ENCODE results near the gene MS4A4A. TPM values are rescaled to one million over a fixed set of nuclear protein-coding genes. Genes with fewer than 3 reads are reported as not detected.

The MS4A4A gene
- total and polyA plus RNA-seq, 8 donors = 7.4 to 93.6 (median 13.9) TPM

DNA sequence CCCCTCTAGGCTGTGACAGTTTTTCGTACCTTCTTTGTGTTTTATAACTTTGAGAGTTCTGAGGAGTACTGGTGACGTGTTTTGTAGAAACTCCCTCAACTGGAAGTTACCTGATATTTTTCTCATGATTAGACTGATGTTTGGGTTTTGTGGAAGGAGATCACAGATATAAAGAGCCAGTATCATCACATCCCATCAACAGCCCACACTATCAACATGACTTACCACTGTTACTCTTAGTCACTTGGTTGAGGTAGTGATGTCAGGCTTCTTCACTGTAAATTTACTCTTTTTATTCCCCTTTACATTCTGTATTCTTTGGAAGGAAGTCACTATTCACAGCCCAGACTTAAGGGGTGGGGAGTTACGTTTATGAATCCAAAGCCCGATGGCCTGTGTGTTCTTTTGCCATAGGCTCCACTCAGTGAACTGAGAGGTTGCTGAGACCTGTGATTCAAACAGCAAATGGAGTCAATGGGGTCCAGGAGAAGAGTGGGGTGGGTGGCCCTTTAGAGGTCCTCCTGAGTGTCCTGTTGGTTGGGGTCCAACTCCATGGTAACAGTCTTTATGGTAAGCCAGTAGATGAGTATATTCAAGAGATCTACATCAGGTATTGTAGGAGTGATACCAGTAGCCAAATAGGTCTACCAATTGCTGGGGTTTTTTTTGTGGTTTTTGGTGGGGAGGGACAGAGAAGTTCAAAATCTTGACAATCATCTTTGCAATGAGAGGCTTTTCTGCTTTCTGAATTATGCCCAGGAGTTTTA is 22.3 kb upstream of the MS4A4A start:
- Histone ChIP-seq H3K4me1 (peaks cover 0 to 6% of the 10 kb centered on the region in 2 donors), H3K4me3 (no peak overlapping the region), H3K9me3 (peaks cover 0 to 19% of the 10 kb centered on the region in 2 donors), H3K27me3 (no peaks in the 10 kb centered on the region), H3K36me3 (no peaks in the 10 kb centered on the region), H3K27ac (no peak overlapping the region)
- TF ChIP-seq, protein P1, sequence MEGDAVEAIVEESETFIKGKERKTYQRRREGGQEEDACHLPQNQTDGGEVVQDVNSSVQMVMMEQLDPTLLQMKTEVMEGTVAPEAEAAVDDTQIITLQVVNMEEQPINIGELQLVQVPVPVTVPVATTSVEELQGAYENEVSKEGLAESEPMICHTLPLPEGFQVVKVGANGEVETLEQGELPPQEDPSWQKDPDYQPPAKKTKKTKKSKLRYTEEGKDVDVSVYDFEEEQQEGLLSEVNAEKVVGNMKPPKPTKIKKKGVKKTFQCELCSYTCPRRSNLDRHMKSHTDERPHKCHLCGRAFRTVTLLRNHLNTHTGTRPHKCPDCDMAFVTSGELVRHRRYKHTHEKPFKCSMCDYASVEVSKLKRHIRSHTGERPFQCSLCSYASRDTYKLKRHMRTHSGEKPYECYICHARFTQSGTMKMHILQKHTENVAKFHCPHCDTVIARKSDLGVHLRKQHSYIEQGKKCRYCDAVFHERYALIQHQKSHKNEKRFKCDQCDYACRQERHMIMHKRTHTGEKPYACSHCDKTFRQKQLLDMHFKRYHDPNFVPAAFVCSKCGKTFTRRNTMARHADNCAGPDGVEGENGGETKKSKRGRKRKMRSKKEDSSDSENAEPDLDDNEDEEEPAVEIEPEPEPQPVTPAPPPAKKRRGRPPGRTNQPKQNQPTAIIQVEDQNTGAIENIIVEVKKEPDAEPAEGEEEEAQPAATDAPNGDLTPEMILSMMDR (IDR thresholded peaks at IDR 0.05) = no peak
- intact Hi-C loops (cut with DNase I) = no loop called here
- ATAC-seq (no peak), DNase-seq (no peak)

DNA sequence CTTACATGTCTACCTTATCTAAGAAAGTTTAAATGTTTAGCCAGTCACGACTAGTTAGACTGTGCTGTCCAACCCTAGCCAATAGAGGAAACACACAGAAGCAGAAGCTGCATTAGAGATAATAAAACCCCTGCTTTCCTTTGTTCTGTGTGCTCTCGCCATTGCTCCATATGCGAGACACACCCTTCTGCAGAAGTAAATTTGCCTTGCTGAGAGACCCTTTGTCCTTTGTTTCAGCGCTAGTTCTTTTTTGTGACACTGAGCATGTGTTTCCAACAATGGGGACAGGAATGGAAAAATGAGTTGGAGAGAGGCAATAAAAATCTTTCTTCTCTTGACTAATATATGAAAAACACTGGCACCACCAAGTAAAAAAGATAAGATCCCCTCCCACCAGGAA is 19.5 kb upstream of the MS4A4A start:
- peaks cover 0 to 11% of the 10 kb centered on the region in 2 donors for H3K9me3 ChIP-seq
- TF ChIP-seq, protein P1 (IDR thresholded peaks at IDR 0.05) = no peak
- DNase-seq (no peak), ATAC-seq (no peak)
- intact Hi-C loops (cut with DNase I) = no loop called here
- no peaks in the 10 kb centered on the region for H3K4me1 ChIP-seq
- H3K4me3 ChIP-seq = no peak overlapping the region
- no peak overlapping the region for H3K27ac ChIP-seq
- H3K27me3 ChIP-seq = no peaks in the 10 kb centered on the region
- no peaks in the 10 kb centered on the region for H3K36me3 ChIP-seq

DNA sequence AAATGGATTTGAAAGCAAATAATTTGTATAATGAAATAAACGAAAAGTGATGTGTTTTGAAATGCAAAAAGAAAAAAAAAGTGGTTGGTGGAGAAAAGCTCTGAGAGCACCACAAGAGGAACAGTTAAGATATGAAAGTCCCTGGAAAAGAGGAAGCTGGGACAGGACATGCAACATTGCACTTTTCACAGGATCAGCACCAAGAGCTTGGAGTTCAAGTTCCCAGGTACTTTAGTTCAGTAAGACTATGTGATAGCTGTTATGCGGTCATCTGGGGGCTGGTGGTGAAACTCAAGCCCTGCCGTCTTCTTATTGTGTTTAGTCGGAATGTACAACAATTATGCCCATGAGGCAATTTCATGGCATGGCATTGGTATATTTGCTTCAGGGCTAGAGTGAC is 17.1 kb upstream of the MS4A4A start:
- Histone ChIP-seq H3K27ac (no peak overlapping the region), H3K27me3 (no peaks in the 10 kb centered on the region), H3K4me1 (no peaks in the 10 kb centered on the region), H3K36me3 (no peaks in the 10 kb centered on the region), H3K9me3 (peaks cover 0 to 11% of the 10 kb centered on the region in 2 donors), H3K4me3 (no peak overlapping the region)
- peak; percentile 25 for ATAC-seq
- TF ChIP-seq, protein P1 (IDR thresholded peaks at IDR 0.05) = no peak
- intact Hi-C loops (cut with DNase I) = no loop called here
- no peak for DNase-seq

DNA sequence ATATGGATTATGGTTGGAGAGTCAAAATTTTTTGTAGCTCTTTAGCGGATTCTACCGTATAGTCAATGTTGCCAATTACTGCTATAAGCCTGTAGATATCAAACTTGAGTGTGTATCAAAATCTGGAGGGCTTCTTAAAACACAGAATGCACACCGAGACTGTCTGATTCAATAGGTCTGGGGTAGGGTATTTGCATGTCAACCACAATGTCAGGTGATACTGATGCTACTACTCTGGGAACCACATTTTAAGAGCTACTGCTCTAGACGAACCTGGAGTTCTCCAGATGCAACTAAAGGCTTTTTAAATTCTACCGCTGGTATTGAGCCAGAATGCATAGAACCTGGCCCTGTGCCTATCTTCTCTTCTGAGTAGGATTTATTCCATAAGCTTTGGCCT is 15.8 kb upstream of the MS4A4A start:
- intact Hi-C loops (cut with DNase I) = no loop called here
- Histone ChIP-seq H3K9me3 (peaks cover 0 to 11% of the 10 kb centered on the region in 2 donors), H3K27me3 (no peaks in the 10 kb centered on the region), H3K36me3 (no peaks in the 10 kb centered on the region), H3K4me3 (no peak overlapping the region), H3K4me1 (no peaks in the 10 kb centered on the region), H3K27ac (no peak overlapping the region)
- TF ChIP-seq, protein P1 (IDR thresholded peaks at IDR 0.05) = no peak
- no peak for ATAC-seq
- no peak for DNase-seq

DNA sequence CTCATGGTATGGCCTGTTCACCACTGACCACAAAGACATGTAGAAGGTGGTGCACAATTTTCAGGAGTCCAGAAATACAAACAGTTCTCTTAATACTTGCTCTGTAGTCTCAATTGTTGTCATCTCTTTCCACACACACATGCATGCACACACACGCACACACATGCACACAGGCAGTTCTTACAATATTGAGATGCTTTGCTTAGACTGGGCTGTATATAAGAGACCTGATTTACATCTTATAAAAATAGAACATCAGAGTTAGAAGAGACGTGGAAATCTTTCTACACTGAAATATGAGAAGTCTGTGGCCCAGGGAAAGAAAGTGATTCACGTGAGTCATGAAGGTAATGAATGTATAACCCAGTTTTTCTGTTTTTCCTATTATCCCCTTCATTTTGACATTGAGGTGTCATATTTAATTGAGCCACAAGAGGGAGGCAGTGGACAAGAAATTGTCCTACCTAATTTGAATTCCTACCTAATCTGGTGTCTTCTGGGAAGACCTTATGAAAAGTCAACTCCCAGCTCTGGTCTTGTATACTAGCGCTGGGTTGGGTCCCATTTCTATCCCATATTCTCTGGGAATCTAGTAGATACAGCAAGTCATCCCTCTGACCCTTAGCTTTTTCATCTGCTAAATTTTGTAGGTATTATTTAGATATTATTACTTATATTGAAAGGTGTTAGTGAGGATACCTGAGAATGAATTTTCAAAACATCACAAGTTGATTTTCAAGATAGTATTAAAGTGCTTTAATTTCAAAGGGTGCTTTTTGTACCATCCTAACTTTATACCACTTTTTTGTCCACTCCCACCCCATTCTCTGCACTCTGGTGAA is 14.9 kb upstream of the MS4A4A start:
- H3K4me1 ChIP-seq = no peaks in the 10 kb centered on the region
- intact Hi-C loops (cut with DNase I) = no loop called here
- H3K4me3 ChIP-seq = no peak overlapping the region
- H3K27ac ChIP-seq = no peak overlapping the region
- no peaks in the 10 kb centered on the region for H3K36me3 ChIP-seq
- peak; percentile 77 for ATAC-seq
- H3K9me3 ChIP-seq = peaks cover 0 to 14% of the 10 kb centered on the region in 2 donors
- DNase-seq = peak in 1 of 4 donors; percentile 16
- TF ChIP-seq, protein P1 (IDR thresholded peaks at IDR 0.05) = peak; percentile 58 to 72
- no peaks in the 10 kb centered on the region for H3K27me3 ChIP-seq
